ENCODE results near the gene NOTCH4.

DNA sequence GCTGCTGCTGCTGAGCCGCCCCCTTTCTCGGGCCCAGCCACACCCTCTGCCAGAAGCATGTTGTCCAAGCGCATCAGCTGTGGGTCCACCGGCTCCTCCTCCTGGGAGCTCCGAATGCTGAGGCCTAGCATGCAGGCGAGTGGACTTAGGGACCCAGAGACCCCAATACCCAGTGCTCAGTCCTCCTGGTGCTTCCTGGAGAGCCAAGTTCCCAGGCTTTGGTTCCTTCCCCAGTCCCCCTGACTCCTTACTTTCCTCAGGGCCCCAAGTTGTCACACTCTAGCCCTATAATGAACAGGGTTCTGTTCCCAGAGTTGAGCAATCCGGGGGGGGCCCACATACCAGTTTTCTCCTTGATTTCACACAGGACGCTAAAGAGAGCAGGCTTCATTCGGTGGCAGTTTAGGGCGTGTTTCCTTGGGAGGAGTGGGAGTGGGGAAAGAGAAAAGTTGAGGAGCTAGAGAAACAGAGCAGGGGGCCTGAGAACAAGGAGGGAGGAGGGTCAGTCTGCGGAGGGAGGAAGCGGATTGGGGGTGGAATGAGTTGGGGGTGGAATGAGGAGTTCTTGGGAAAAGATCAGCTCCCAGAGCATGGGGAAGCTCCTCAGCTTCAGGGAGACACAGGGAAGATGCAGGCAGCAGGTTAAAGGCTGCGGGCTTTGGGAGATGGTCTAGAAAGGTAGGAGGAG is 35.3 kb downstream of the NOTCH4 start:
- TF ChIP-seq, protein P1, sequence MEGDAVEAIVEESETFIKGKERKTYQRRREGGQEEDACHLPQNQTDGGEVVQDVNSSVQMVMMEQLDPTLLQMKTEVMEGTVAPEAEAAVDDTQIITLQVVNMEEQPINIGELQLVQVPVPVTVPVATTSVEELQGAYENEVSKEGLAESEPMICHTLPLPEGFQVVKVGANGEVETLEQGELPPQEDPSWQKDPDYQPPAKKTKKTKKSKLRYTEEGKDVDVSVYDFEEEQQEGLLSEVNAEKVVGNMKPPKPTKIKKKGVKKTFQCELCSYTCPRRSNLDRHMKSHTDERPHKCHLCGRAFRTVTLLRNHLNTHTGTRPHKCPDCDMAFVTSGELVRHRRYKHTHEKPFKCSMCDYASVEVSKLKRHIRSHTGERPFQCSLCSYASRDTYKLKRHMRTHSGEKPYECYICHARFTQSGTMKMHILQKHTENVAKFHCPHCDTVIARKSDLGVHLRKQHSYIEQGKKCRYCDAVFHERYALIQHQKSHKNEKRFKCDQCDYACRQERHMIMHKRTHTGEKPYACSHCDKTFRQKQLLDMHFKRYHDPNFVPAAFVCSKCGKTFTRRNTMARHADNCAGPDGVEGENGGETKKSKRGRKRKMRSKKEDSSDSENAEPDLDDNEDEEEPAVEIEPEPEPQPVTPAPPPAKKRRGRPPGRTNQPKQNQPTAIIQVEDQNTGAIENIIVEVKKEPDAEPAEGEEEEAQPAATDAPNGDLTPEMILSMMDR (IDR thresholded peaks at IDR 0.05) = no peak
- no peak for TF ChIP-seq EP300 (IDR thresholded peaks at IDR 0.05; ENCODE audit: low read depth)
- TF ChIP-seq POLR2A (IDR thresholded peaks at IDR 0.05) = no peak

All from transverse colon (tissue), 3 donors.